PC-9 (cell line): ENCODE data around the gene RGR. TPM values are rescaled to one million over a fixed set of nuclear protein-coding genes. Genes with fewer than 3 reads are reported as not detected.

ENCODE experiments used
- BruUV-seq: library from RNA; stranded (reverse); fragments of 400-500 nt; replicated peaks from 2 replicates; lab custom pipeline; 2021; lab: Mats Ljungman, UMichigan
- CTCF ChIA-PET: fragments of 300-600 bp; sonication (Branson Sonifier 250); formaldehyde crosslinking; loops from one replicate; lab custom pipeline; 2022; ENCODE audit warnings: antibody characterized with exemption; lab: Charles Lee
- POLR2A ChIA-PET: fragments of 300-600 bp; sonication (Branson Sonifier 250); formaldehyde crosslinking; loops from one replicate; lab custom pipeline; 2022; ENCODE audit warnings: antibody characterized with exemption; ENCODE audit not compliant: unreplicated experiment; lab: Charles Lee
- DNase-seq, 2 experiments: peaks; one replicate each; pipeline versions ENCODE4 v3.0.0 to v3.0.0-alpha.2; 2015 to 2022; ENCODE audit warnings: mixed read lengths in 1 of 2
- H2AFZ ChIP-seq: fragments of 200-600 bp; sonication (generic); 2 replicates; pipeline ENCODE4 v1.8.1; 2017; ENCODE audit warnings: antibody characterized with exemption
- H3F3A ChIP-seq: fragments of 200-600 bp; sonication (generic); 2 replicates; pipeline ENCODE4 v1.8.1; 2017; ENCODE audit warnings: antibody characterized with exemption, mild to moderate bottlenecking, low read depth; ENCODE audit not compliant: insufficient read depth
- H3K27ac ChIP-seq: fragments of 200-600 bp; sonication (generic); 2 replicates; pipeline ENCODE4 v1.6.1; 2016; ENCODE audit warnings: mixed run types
- H3K27me3 ChIP-seq: fragments of 200-600 bp; sonication (generic); 2 replicates; pipeline ENCODE4 v1.6.1; 2016; ENCODE audit warnings: low read depth, mixed run types; ENCODE audit not compliant: insufficient read depth
- H3K36me3 ChIP-seq: fragments of 200-600 bp; sonication (generic); 2 replicates; pipeline ENCODE4 v1.6.1; 2016; ENCODE audit warnings: low read depth, mixed run types
- H3K4me1 ChIP-seq: fragments of 200-600 bp; sonication (generic); replicated peaks from 2 replicates; pipeline ENCODE4 v1.6.1; 2016; ENCODE audit warnings: mixed run types; ENCODE audit not compliant: insufficient read depth
- H3K4me2 ChIP-seq: fragments of 200-600 bp; sonication (generic); 2 replicates; pipeline ENCODE4 v1.6.1; 2017; ENCODE audit warnings: mixed run types
- H3K4me3 ChIP-seq: fragments of 200-600 bp; sonication (generic); 2 replicates; pipeline ENCODE4 v1.6.1; 2016; ENCODE audit warnings: mixed run types
- H3K79me2 ChIP-seq: fragments of 200-600 bp; sonication (generic); 2 replicates; pipeline ENCODE4 v1.6.1; 2017; ENCODE audit warnings: low read depth, mixed run types
- H3K9me2 ChIP-seq: fragments of 200-600 bp; sonication (generic); 2 replicates; pipeline ENCODE4 v1.8.1; 2017; ENCODE audit warnings: mild to moderate bottlenecking; ENCODE audit not compliant: insufficient read depth
- H3K9me3 ChIP-seq: fragments of 200-600 bp; sonication (generic); 2 replicates; pipeline ENCODE4 v1.8.1; 2016; ENCODE audit warnings: low read depth; ENCODE audit not compliant: insufficient read depth
- H4K20me1 ChIP-seq: fragments of 200-600 bp; sonication (generic); 2 replicates; pipeline ENCODE4 v1.8.1; 2017; ENCODE audit not compliant: insufficient read depth
- CTCF ChIP-seq: fragments of 200-600 bp; sonication (generic); conservative IDR thresholded peaks from 2 replicates; pipeline ENCODE4 v1.6.1; 2017; ENCODE audit warnings: mixed run types, antibody characterized with exemption, mild to moderate bottlenecking, moderate library complexity
- EZH2 ChIP-seq: fragments of 200-600 bp; sonication (generic); IDR thresholded peaks from 2 replicates; pipeline ENCODE4 v1.8.0; 2017; ENCODE audit warnings: antibody characterized with exemption, low read depth
- intact Hi-C: fragments of 100-400 bp; cut with micrococcal nuclease; formaldehyde crosslinking; loops from one replicate; pipeline ENCODE4 v1.10.0; 2022; ENCODE audit not compliant: unreplicated experiment
- total RNA-seq: library from RNA; stranded (reverse); gene quantifications from 2 replicates; pipeline ENCODE4 v1.2.3, GENCODE V29; 2021

RGR gene
- total RNA-seq, 1 experiment from 2014 or later: not detected

GRCh38 chr10:84290235-84290634 lies 45.4 kb downstream of the RGR start:
- no peak for DNase-seq
- H3K9me3 ChIP-seq: no peaks in the 10 kb centered on the region
- no peaks in the 10 kb centered on the region for H3K9me2 ChIP-seq
- no peak overlapping the region for H3K4me3 ChIP-seq
- no peaks in the 10 kb centered on the region for H3K79me2 ChIP-seq
- ChIA-PET POLR2A (no interaction called here), CTCF (no interaction called here)
- no TSS peak for BruUV-seq
- H4K20me1 ChIP-seq: no peaks in the 10 kb centered on the region
- no peak overlapping the region for H3K4me2 ChIP-seq
- H3F3A ChIP-seq: no peaks in the 10 kb centered on the region
- no peaks in the 10 kb centered on the region for H3K36me3 ChIP-seq
- no peaks in the 10 kb centered on the region for H3K4me1 ChIP-seq
- H2AFZ ChIP-seq: no peak overlapping the region
- H3K27ac ChIP-seq: no peak overlapping the region
- TF ChIP-seq EZH2 (no peak), CTCF (no peak)
- peaks cover 31% of the 10 kb centered on the region for H3K27me3 ChIP-seq
- intact Hi-C loops: no loop called here

- peak in 1 of 2 experiments; percentile 7 for DNase-seq
- POLR2A ChIA-PET: no interaction called here
- H3F3A ChIP-seq: no peaks in the 10 kb centered on the region
- H3K79me2 ChIP-seq: no peaks in the 10 kb centered on the region
- no peaks in the 10 kb centered on the region for H3K4me1 ChIP-seq
- H3K27me3 ChIP-seq: peaks cover 31% of the 10 kb centered on the region
- TF ChIP-seq EZH2 (no peak), CTCF (no peak)
- H3K9me2 ChIP-seq: no peaks in the 10 kb centered on the region
- H4K20me1 ChIP-seq: no peaks in the 10 kb centered on the region
- no peaks in the 10 kb centered on the region for H3K36me3 ChIP-seq
- no TSS peak for BruUV-seq
- H3K9me3 ChIP-seq: no peaks in the 10 kb centered on the region
- intact Hi-C loops: no loop called here
- H3K27ac ChIP-seq: no peak overlapping the region
- no peak overlapping the region for H3K4me2 ChIP-seq
- CTCF ChIA-PET: no interaction called here
- H2AFZ ChIP-seq: no peak overlapping the region
- no peak overlapping the region for H3K4me3 ChIP-seq
These were observed 46.5 kb downstream of the RGR start for GRCh38 chr10:84291384-84291783.

DNA sequence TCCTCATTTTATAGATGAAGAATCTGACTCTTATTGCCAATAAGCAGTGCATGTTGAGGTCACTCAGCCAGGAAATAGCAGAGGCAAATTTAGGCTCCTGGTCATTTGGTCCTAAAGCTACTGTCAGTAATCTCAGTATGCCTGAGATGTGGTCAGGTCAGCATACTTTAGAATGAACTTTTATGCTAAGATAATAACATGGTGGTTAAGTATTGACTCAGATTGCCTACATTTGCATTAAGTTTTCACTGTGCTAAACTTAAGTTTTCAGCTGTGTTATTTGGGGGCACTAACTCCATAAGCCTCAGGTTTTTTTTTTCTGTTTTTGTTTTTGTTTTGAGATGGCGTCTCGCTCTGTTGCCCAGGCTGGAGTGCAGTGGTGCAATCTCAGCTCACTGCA lies 47.6 kb downstream of the RGR start:
- DNase-seq: no peak
- Histone ChIP-seq H3K36me3 (no peaks in the 10 kb centered on the region), H3K27me3 (peaks cover 32% of the 10 kb centered on the region), H3K4me1 (no peaks in the 10 kb centered on the region), H3K4me2 (no peak overlapping the region), H3K9me2 (no peaks in the 10 kb centered on the region), H3K9me3 (no peaks in the 10 kb centered on the region), H3K4me3 (no peak overlapping the region), H3K27ac (no peak overlapping the region), H2AFZ (no peak overlapping the region), H3K79me2 (no peaks in the 10 kb centered on the region), H3F3A (no peaks in the 10 kb centered on the region), H4K20me1 (no peaks in the 10 kb centered on the region)
- TF ChIP-seq CTCF: no peak
- TF ChIP-seq EZH2: no peak
- ChIA-PET CTCF (no interaction called here), POLR2A (no interaction called here)
- intact Hi-C loops: no loop called here
- no TSS peak for BruUV-seq
